Lung (tissue), 12 donors: Measurements from ENCODE around the gene PLCD1. TPM values are rescaled to one million over a fixed set of nuclear protein-coding genes. Genes with fewer than 3 reads are reported as not detected.

ENCODE experiments used
- ATAC-seq: fragments of 200-7000 bp; cut with Tn5 transposase; one replicate; pipeline ENCODE4 v1.9.1; 2020; ENCODE audit warnings: moderate number of reproducible peaks; ENCODE audit not compliant: insufficient read depth, low FRiP score
- DNase-seq, 3 donors: peaks; one replicate each; pipeline ENCODE4 v3.0.0-alpha.2; 2013 to 2017
- H3K27ac ChIP-seq, 2 donors: one replicate each; pipeline ENCODE4 v1.5.1; 2013; ENCODE audit warnings: mild to moderate bottlenecking in 2 of 2, moderate library complexity in 2 of 2, control low read depth in 1 of 2, inconsistent platforms in 1 of 2, low read depth in 1 of 2, low read length in 1 of 2
- H3K27me3 ChIP-seq, 3 donors: one replicate each; pipeline ENCODE4 v1.5.1; 2013; ENCODE audit warnings: low read length in 2 of 3; ENCODE audit not compliant: control insufficient read depth in 3 of 3, insufficient read depth in 3 of 3
- H3K36me3 ChIP-seq, 4 donors: one replicate each; pipeline ENCODE4 v1.5.1; 2013; ENCODE audit warnings: low read length in 4 of 4, mild to moderate bottlenecking in 1 of 4, moderate library complexity in 1 of 4; ENCODE audit not compliant: control insufficient read depth in 4 of 4, insufficient read depth in 4 of 4
- H3K4me1 ChIP-seq, 5 donors: one replicate each; pipeline ENCODE4 v1.5.1; 2013; ENCODE audit warnings: low read length in 5 of 5, mild to moderate bottlenecking in 2 of 5, moderate library complexity in 1 of 5; ENCODE audit not compliant: control insufficient read depth in 5 of 5, insufficient read depth in 5 of 5
- H3K4me3 ChIP-seq: one replicate; pipeline ENCODE4 v1.5.1; 2013; ENCODE audit warnings: mild to moderate bottlenecking, control low read depth, moderate library complexity
- H3K9ac ChIP-seq, 2 donors: one replicate each; pipeline ENCODE4 v1.5.1; 2013; ENCODE audit warnings: low read length in 2 of 2, control low read depth in 1 of 2; ENCODE audit not compliant: insufficient read depth in 1 of 2
- H3K9me3 ChIP-seq, 4 donors: one replicate each; pipeline ENCODE4 v1.5.1; 2013; ENCODE audit warnings: low read length in 3 of 4, mild to moderate bottlenecking in 1 of 4, moderate library complexity in 1 of 4; ENCODE audit not compliant: control insufficient read depth in 4 of 4, insufficient read depth in 3 of 4
- WGBS, 2 donors: extraction: QIAGEN DNeasy Blood & Tissue Kit; methylation state at CpG; one replicate each; pipeline ENCODE4 v1.1.7; 2013; 5-methylcytosine and 5-hydroxymethylcytosine counted together
- polyA plus RNA-seq, 2 donors: library from polyadenylated mRNA; stranded (reverse); fragments of 200-250 nt; gene quantifications; one replicate each; pipeline ENCODE4 v1.2.1, GENCODE V29; 2013
- total RNA-seq, 2 donors: library from RNA; depleted of rRNA in 1 of 2; stranded (reverse); fragments of >200 nt in 1 of 2; gene quantifications; one replicate each; pipeline ENCODE4 v1.2.1, GENCODE V29; 2014 to 2021
- TF ChIP-seq, protein P1 (sequence below): IDR thresholded peaks from 2 replicates; pipeline ENCODE4 v1.5.1; 2012; ENCODE audit warnings: mild to moderate bottlenecking; ENCODE audit errors: control extremely low read depth, extremely low read depth
- donor health status: control.
- donor health status: control.
- donor health status: Bipolar disorder and iron deficiency.
- donor health status: healthy.
- donor health status: DM: yes; HTN: yes; CAD: no.

Gene PLCD1
- total and polyA plus RNA-seq, 4 donors: 16.9 to 55.3 (median 21.3) TPM

DNA sequence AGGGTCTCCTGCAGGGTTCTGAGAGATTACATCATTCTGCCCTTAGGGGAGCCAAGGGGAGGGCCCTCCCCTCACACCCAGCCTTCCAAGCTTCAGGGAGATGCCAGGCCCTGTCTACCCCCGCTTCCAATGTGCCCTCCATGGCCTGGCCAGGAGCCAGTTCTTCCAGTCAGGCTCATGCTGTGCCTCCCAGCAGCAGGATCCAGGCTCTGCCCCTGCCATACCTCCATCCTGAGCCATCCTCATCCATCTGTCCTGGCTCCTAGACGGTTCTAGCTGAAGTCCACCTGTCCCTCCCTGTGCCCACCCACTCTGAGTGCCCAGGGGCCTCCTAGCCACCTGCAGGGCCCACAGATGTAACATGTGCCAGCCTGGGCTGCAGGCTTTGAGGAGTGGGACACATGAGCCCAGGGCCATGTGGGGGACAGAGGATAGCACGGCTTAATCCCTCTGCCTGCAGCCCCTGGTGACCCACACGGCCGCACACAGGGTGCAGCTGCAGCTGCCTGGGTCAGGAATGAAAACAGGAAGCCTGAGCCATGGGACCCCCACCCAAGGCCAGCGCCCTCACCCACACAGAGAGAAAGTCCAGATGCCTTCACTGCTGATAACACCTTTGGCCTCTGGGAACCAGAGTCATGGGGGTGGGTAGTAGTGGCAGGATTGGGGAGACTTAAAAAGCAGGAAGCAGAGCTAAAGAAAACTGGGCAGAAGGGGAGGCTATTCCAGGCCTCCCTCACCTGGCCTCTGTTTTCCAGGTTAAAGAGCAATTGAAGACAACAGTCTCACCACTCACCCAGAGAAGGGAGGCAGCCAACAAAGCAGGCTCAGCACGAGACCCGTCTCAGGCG, 11.8 kb downstream of the PLCD1 start:
- DNase-seq: no peak
- Histone ChIP-seq H3K9me3 (peaks cover 0 to 9% (median 0%) of the 10 kb centered on the region in 4 donors), H3K27ac (no peak overlapping the region), H3K27me3 (no peaks in the 10 kb centered on the region), H3K4me1 (peaks cover 0 to 7% (median 0%) of the 10 kb centered on the region in 5 donors), H3K9ac (no peak overlapping the region), H3K36me3 (peaks cover 3 to 28% (median 26%) of the 10 kb centered on the region in 4 donors), H3K4me3 (no peak overlapping the region)
- TF ChIP-seq, protein P1, sequence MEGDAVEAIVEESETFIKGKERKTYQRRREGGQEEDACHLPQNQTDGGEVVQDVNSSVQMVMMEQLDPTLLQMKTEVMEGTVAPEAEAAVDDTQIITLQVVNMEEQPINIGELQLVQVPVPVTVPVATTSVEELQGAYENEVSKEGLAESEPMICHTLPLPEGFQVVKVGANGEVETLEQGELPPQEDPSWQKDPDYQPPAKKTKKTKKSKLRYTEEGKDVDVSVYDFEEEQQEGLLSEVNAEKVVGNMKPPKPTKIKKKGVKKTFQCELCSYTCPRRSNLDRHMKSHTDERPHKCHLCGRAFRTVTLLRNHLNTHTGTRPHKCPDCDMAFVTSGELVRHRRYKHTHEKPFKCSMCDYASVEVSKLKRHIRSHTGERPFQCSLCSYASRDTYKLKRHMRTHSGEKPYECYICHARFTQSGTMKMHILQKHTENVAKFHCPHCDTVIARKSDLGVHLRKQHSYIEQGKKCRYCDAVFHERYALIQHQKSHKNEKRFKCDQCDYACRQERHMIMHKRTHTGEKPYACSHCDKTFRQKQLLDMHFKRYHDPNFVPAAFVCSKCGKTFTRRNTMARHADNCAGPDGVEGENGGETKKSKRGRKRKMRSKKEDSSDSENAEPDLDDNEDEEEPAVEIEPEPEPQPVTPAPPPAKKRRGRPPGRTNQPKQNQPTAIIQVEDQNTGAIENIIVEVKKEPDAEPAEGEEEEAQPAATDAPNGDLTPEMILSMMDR: no peak
- ATAC-seq: no peak
- 90 to 95% methylated on average over 9 of the region's 9 CpGs for WGBS, 2 donors

DNA sequence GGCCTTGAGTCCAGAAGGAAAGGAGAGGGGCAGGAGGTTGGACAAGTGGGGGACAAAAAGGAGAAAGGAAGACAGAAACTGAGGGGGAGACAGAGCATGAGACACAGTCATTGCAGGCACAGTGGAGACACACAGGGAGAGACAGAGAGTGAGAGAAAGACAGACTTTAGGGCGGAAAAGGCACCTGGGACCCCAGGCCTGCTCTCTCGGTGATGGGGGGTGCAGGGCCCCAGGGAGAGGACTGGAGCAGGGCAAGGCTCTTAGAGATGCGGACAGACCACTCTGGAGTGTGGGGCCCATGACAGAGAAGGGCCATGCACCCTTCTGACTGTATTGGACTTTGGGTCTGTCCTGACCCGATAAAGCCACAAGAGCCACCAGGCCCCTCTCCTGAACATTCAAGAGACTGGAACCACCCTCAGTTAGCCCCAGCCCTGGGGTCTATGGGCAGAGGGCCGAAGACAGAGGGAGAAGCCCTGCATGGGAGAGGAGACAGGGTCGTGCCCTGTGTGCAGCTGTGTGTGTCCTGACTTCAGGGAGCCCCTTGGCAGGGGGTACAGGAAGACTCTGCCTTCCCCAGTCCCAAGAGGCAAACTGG, 12.5 kb downstream of the PLCD1 start:
- H3K4me1 ChIP-seq: no peaks in the 10 kb centered on the region
- no peak for ATAC-seq
- DNase-seq: no peak

DNA sequence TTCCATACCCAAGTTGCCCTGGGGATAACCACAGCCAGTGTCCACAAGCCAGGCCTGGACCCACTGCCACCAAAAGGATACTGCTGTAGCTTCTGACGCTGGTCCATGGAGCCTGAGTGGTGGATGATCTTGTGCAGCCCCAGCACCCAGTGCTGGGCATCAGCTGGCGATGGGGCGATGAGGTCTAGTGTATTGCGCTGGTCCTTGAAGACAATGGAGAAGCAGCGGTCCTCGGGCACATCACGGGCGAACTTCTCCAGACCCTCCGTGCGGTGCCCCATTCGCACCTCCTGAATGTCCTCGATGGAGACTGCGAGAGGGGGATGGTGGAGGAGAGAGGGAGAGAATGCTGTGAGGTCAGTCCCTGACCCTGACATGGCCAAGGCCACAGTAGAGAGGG, 13.0 kb downstream of the PLCD1 start:
- WGBS, 2 donors: 98% methylated on average over 13 of the region's 13 CpGs
- peaks cover 3 to 28% (median 27%) of the 10 kb centered on the region in 4 donors for H3K36me3 ChIP-seq

More for the DNA sequence above, 12.5 kb downstream of the PLCD1 start:
- peaks cover 3 to 28% (median 26%) of the 10 kb centered on the region in 4 donors for H3K36me3 ChIP-seq
- 80 to 90% methylated on average over 6 of the region's 6 CpGs for WGBS, 2 donors
- H3K27me3 ChIP-seq: no peaks in the 10 kb centered on the region
- H3K27ac ChIP-seq: no peak overlapping the region
- H3K9ac ChIP-seq: no peak overlapping the region
- no peak overlapping the region for H3K4me3 ChIP-seq
- TF ChIP-seq, protein P1: no peak
- H3K9me3 ChIP-seq: peaks cover 0 to 9% (median 0%) of the 10 kb centered on the region in 4 donors

More for the DNA sequence above, 13.0 kb downstream of the PLCD1 start:
- no peak overlapping the region for H3K27ac ChIP-seq
- TF ChIP-seq, protein P1: no peak
- no peaks in the 10 kb centered on the region for H3K4me1 ChIP-seq
- DNase-seq (no peak), ATAC-seq (no peak)
- H3K9me3 ChIP-seq: peaks cover 0 to 9% (median 0%) of the 10 kb centered on the region in 4 donors
- no peak overlapping the region for H3K4me3 ChIP-seq
- H3K27me3 ChIP-seq: no peaks in the 10 kb centered on the region
- H3K9ac ChIP-seq: no peak overlapping the region
